Fibroblast of upper back skin (primary cell): Measurements from ENCODE around the gene ANKMY2.
A peak's percentile ranks its signal among the peaks of the same experiment; 100 is the strongest.

Source experiments
- DNase-seq: peaks from one replicate; pipeline ENCODE4 v3.0.0-alpha.2; 2013

The ANKMY2 gene

GRCh38 chr7:16657656-16658279 is 12.2 kb upstream of the ANKMY2 start:
- DNase-seq = peak; percentile 89

GRCh38 chr7:16656141-16656540 is 10.6 kb upstream of the ANKMY2 start:
- DNase-seq = no peak

GRCh38 chr7:16655394-16655793 is 9.8 kb upstream of the ANKMY2 start:
- DNase-seq = no peak

- DNase-seq = no peak
These were observed 7.3 kb upstream of the ANKMY2 start for GRCh38 chr7:16652888-16653287.

DNA sequence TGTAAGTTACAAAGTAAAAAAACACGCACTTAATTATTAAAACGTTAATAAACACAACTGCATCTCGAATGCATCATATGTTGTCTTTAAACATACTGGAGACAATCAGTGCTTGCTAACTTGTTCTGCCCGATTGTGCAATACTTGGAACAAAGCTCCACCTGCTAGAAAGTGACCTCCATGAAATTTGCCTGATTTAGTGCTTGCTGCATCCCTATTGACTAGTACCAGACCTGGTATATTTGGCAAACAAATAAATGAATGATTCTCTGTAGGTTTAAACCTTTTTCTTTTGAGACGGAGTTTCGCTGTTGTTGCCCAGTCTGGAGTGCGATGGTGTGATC is 6.7 kb upstream of the ANKMY2 start:
- DNase-seq = no peak

- DNase-seq = peak; percentile 25
These were observed 6.1 kb upstream of the ANKMY2 start for GRCh38 chr7:16651396-16652239.

GRCh38 chr7:16650266-16650665 is 4.7 kb upstream of the ANKMY2 start:
- DNase-seq = no peak

DNA sequence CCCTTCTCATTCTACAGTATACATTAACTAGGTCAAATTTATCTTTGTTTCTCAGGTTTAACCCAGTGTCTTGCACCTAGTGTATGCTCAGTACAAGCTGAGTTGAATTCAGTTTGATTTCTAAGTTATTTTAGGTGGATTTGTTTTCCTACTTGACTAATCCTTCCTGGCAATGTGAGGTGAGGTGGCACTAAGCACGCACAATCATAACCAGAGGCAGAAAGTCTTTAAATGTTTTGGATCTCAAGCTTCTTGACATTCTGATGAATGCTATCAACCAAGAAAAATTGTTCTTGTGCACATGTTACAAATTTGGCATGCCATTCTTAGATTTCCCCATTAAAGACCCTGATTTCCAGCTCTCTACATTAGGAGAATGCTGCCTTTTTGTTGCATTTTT is 3.6 kb upstream of the ANKMY2 start:
- DNase-seq = no peak

- DNase-seq = no peak
These were observed 3.0 kb upstream of the ANKMY2 start for GRCh38 chr7:16648551-16648950.

DNA sequence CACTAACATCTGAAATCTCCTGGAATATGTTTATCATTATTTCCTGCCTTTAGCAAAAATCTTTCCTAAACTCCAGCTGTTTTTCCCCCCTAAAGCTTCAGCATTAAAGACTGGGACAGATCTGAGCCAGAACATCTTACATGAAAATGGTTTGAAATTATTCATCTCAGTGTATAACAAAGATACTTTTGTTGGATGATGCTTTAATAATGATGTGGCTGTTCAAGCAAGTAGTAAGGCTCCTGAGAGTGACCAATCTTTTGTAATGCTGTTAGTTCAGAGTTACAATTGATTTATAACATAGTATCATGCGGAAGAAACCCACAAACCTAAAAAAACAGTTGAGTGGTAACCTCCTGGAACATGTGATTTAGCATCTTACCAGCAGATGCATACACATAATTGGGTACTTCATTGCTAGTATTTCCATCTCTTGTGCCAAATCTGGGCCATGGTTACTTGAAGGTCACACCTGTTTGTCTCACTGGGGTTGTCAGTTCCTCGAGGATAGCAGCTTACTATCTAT is 1.9 kb upstream of the ANKMY2 start:
- DNase-seq = peak; percentile 25

GRCh38 chr7:16646472-16647072 is 1.0 kb upstream of the ANKMY2 start:
- peak; percentile 25 for DNase-seq

DNA sequence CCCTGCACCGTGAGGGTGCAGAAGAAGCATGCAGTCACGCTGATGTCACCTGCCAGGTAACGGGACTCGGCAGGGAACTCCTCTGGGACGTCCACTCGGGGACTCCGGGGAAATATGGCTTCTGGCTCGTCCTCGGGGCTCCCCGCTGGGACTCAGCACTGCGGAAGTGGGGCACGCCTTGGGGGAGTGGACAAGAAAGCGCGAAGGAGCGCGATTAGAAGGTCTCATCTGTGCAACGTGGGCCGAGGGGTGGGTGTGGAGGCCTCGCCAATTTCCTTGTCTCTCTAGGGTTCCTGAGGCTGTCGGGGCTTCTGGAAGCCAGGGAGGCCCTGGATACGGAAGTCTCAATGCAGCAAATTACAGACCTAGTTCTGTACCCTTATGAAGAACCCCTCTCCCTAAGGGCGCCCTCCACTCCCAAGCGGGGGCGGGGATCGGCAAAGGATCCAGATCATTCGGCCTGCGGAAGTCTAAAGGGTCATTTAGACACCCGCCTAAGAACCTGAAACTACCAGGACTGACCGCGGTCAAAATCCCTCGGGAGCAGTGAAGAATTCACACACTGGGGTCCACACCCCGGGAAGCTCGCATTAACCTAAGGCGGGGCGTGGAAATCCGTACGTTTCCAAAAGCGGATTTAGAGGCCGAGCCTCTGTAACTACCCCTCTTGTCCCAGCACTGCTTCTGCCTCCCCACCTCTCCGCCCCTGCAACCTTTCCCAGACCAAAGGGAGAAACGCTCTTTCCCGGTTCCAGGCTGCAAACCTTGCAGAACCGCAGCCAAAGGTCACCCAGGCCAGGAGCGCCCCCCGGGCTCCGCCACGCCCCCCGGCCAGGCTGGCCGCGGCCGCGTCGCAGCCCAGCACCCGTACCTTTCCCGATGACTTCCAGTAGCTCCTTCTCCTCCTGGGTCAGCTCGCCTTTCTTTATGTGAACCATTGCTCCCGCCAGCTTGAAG is 640 bp downstream of the ANKMY2 start:
- DNase-seq = peak; percentile 45

DNA sequence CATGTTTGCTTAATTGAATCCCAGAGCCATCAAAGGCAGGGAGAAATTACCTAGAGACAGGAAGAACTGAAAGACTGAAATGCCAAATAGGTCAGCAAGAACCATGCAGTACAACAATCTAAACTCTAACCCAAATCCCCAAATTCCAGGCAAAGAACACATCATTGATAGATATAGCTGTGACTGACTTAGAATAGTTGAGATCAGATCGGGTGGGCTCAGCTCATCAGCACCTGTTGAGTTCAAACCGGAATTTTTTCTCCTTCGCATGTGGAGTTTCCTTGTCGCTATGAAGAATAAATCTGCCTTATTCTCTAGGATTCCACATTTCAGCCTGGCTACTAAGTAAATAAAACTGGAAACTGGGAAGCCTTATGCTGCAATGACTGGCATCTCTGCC is 1.4 kb downstream of the ANKMY2 start:
- no peak for DNase-seq

GRCh38 chr7:16638282-16639280 is 7.0 kb downstream of the ANKMY2 start:
- DNase-seq = peak; percentile 25

DNA sequence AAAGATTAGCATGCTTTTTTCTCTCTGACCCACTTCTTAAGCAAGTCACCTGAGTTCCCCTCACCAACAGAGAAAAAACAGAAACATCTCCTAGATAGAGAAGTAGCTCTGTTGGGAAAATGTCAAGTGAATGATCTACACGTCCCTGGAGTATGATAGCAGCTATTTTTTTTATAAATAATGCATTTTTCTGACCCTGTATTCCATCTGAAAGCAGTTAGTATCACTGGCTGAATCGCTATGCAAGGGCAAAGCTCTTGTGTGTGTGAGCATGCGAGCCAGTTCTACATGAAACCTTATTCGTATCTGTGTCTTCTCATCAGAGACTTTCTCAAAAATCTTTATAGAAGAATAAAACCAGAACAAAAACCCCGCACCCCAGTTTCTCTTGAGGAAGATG is 8.2 kb downstream of the ANKMY2 start:
- peak; percentile 50 for DNase-seq

DNA sequence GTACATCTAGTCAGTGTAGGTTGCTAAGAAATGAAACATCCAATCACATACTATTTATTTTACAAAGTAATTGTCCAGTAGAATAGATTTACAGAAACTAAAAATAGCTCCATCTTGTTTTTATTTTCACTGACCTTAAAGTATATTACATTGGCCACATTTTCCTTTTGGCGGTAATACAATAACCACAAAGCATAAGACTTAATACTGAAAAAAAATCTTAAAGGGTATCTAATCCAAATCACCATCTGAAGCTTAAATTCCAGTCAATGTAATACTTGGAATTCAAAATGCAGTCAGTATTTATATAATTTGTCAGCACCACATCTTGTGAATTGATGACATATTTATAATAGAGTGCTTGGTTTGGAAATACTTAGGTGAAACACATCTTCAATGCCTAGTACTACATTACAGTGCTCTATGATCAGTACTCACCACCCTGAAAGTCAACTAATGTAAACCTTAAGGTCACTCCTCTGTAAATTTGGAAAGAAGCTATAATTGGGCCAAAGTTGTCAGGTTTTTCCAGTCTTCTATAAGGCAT is 8.9 kb downstream of the ANKMY2 start:
- peak; percentile 89 for DNase-seq

DNA sequence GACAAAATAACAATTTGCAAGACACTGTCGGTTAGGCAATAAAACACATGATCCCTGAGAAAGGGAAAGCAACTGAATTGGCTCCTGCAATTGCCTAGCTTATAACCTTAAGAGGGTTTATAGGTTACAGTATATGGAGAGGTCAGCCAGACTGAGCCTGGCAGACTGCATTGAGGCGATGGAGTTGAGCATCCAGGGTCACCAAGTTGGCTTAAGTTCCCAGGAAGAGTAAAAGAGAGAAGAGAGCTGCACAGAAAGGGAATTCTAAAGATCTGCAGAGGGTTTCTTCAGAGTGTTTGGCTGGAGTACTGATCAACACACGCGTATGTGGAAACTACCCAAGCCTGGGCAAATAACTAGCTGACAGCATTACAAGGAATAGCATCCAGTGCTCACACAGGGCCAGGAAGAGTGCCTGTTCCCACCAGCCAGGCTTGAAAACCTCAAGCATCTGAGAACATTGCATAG is 11.2 kb downstream of the ANKMY2 start:
- DNase-seq = no peak

- no peak for DNase-seq
These were observed 14.9 kb downstream of the ANKMY2 start for GRCh38 chr7:16630654-16631053.

GRCh38 chr7:16627236-16627635 is 18.3 kb downstream of the ANKMY2 start:
- DNase-seq = peak; percentile 16

DNA sequence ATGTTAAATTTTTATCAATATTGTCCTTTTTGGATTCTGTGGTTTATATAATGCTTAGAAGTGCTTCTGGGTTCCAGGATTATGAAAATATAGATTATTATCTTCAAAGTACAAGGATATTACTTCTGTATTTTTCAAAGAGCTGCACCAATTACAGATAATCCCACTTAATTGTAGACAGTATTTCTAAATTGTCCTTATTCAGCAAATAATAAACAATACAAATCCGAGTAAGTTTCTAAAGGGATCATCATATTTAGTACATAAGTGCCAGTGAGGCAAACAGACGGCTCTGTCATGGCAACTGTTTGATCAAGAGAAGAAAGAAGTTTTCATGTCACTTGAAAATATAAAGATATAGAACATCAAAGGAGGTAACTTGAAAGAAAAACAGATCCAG is 19.2 kb downstream of the ANKMY2 start:
- DNase-seq = no peak

- no peak for DNase-seq
These were observed 25.6 kb downstream of the ANKMY2 start for GRCh38 chr7:16619979-16620408.
